Measurements from ENCODE around the gene STARD5.

GRCh38 chr15:81343371-81343770 lies 19.4 kb upstream of the STARD5 start:
- TF ChIP-seq CTCF (IDR thresholded peaks at IDR 0.05; ENCODE audit: insufficient read depth, low read depth, low read length) (no peak), EZH2 (IDR thresholded peaks at IDR 0.05; ENCODE audit: insufficient read depth, low read length) (no peak)

Measured in astrocyte (in vitro differentiated cells and primary cell).